ENCODE measurements around the gene PCYT1A. TPM values are rescaled to one million over a fixed set of nuclear protein-coding genes. Genes with fewer than 3 reads are reported as not detected.
"Not testable (repeated sequence)": the region's sequence is repeated elsewhere in the genome, so short reads cannot be mapped to it uniquely, and the experiment has no call there.

Gene PCYT1A
- total RNA-seq, 1 experiment from 2014 or later = 91.2 TPM

GRCh38 chr3:196186651-196187573 is 100.6 kb downstream of the PCYT1A start:
- H3K9me3 ChIP-seq (ENCODE audit: insufficient read depth, low read depth) = no peaks in the 10 kb centered on the region
- H4K20me1 ChIP-seq (ENCODE audit: insufficient read depth) = no peaks in the 10 kb centered on the region
- H3K4me2 ChIP-seq = no peak overlapping the region
- H3K36me3 ChIP-seq (ENCODE audit: low read depth) = no peaks in the 10 kb centered on the region
- no peak overlapping the region for H3K27ac ChIP-seq
- no peaks in the 10 kb centered on the region for H3K27me3 ChIP-seq (ENCODE audit: insufficient read depth, low read depth)
- ChIA-PET CTCF (interaction anchor here (0.6 kb wide), 1 partner anchor 18 kb away, joined by 6 read pairs; no protein-coding TSS in a partner anchor), POLR2A (ENCODE audit: unreplicated experiment) (no interaction called here)
- no peak overlapping the region for H2AFZ ChIP-seq
- no peaks in the 10 kb centered on the region for H3K9me2 ChIP-seq (ENCODE audit: insufficient read depth)
- H3K4me3 ChIP-seq = no peak overlapping the region
- H3F3A ChIP-seq (ENCODE audit: insufficient read depth, low read depth) = peaks cover 12% of the 10 kb centered on the region; the same call in 1 of the 2 replicates
- intact Hi-C loops (cut with micrococcal nuclease; ENCODE audit: unreplicated experiment) = no loop called here
- BruUV-seq (replicated peaks) = no TSS peak
- H3K4me1 ChIP-seq (replicated peaks; ENCODE audit: insufficient read depth) = peaks cover 10% of the 10 kb centered on the region
- no peak for DNase-seq
- no peak for TF ChIP-seq EZH2 (IDR thresholded peaks at IDR 0.05; ENCODE audit: low read depth)
- TF ChIP-seq CTCF (conservative IDR thresholded peaks at IDR 0.05) = no peak
- no peaks in the 10 kb centered on the region for H3K79me2 ChIP-seq (ENCODE audit: low read depth)

- Histone ChIP-seq H3K36me3 (ENCODE audit: low read depth) (no peaks in the 10 kb centered on the region), H4K20me1 (ENCODE audit: insufficient read depth) (no peaks in the 10 kb centered on the region), H3K4me3 (no peak overlapping the region), H2AFZ (no peak overlapping the region), H3K9me3 (ENCODE audit: insufficient read depth, low read depth) (no peaks in the 10 kb centered on the region), H3K4me2 (no peak overlapping the region), H3K27ac (no peak overlapping the region), H3K9me2 (ENCODE audit: insufficient read depth) (no peaks in the 10 kb centered on the region), H3K79me2 (ENCODE audit: low read depth) (no peaks in the 10 kb centered on the region), H3F3A (ENCODE audit: insufficient read depth, low read depth) (peaks cover 20% of the 10 kb centered on the region; the same call in 1 of the 2 replicates), H3K4me1 (replicated peaks; ENCODE audit: insufficient read depth) (peaks cover 10% of the 10 kb centered on the region), H3K27me3 (ENCODE audit: insufficient read depth, low read depth) (no peaks in the 10 kb centered on the region)
- ChIA-PET POLR2A (ENCODE audit: unreplicated experiment) (no interaction called here), CTCF (no interaction called here)
- TF ChIP-seq EZH2 (IDR thresholded peaks at IDR 0.05; ENCODE audit: low read depth) (no peak), CTCF (conservative IDR thresholded peaks at IDR 0.05) (no peak)
- BruUV-seq (replicated peaks) = no TSS peak
- DNase-seq = no peak
- intact Hi-C loops (cut with micrococcal nuclease; ENCODE audit: unreplicated experiment) = no loop called here
Measured at GRCh38 chr3:196184881-196185280, 102.6 kb downstream of the PCYT1A start.

GRCh38 chr3:196184169-196184432 is 103.4 kb downstream of the PCYT1A start:
- H3K9me3 ChIP-seq (ENCODE audit: insufficient read depth, low read depth); H3K9me2 ChIP-seq (ENCODE audit: insufficient read depth); DNase-seq; H3K79me2 ChIP-seq (ENCODE audit: low read depth); H3K4me2 ChIP-seq; BruUV-seq (replicated peaks); H3K27me3 ChIP-seq (ENCODE audit: insufficient read depth, low read depth); H2AFZ ChIP-seq; H4K20me1 ChIP-seq (ENCODE audit: insufficient read depth); intact Hi-C loops (cut with micrococcal nuclease; ENCODE audit: unreplicated experiment); CTCF ChIA-PET; H3K36me3 ChIP-seq (ENCODE audit: low read depth); H3K4me3 ChIP-seq; H3K27ac ChIP-seq: not testable (repeated sequence)
- POLR2A ChIA-PET (ENCODE audit: unreplicated experiment) = interaction anchor here (0.7 kb wide), 1 partner anchor 143 kb away, joined by 12 read pairs; no protein-coding TSS in a partner anchor
- Histone ChIP-seq H3K4me1 (replicated peaks; ENCODE audit: insufficient read depth) (peaks cover 18% of the 10 kb centered on the region), H3F3A (ENCODE audit: insufficient read depth, low read depth) (peaks cover 25% of the 10 kb centered on the region)
